ENCODE data around the gene UBQLN4. TPM values are rescaled to one million over a fixed set of nuclear protein-coding genes. Genes with fewer than 3 reads are reported as not detected.
"Not testable (repeated sequence)": the region's sequence is repeated elsewhere in the genome, so short reads cannot be mapped to it uniquely, and the experiment has no call there.

The UBQLN4 gene
- total RNA-seq, 4 donors from 2014 or later: 19.8 to 31.0 (median 26.9) TPM

DNA sequence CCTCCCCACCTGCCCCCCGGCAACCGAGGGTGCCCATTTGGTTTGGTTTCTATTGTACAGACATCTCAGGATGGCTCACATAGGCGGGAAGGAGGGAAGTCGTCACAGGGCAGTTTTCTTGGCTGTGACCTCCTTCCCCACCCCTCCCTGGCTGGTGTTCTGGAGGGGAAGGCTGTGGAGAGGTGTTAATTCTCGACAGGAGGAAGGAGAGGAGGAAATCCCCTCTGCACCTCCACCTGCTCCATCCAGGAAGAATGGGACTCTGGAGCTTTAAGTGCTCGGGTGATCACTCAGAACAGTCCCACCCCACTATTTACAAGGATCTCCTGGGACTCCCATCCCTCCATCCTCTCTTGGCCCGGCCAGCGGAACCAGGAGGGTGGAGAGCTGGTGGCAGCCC, 21.1 kb upstream of the UBQLN4 start:
- H3K4me3 ChIP-seq (ENCODE audit: low read depth, poor library complexity, severe bottlenecking): no peak overlapping the region
- intact Hi-C loops (cut with DNase I; ENCODE audit: low total_unique reads): no loop called here
- WGBS, 2 donors: 24 to 57% methylated on average over 7 to 8 of the region's 8 CpGs
- DNase-seq (ENCODE audit: low spot score in 2 of 2): no peak
- TF ChIP-seq, protein P1, sequence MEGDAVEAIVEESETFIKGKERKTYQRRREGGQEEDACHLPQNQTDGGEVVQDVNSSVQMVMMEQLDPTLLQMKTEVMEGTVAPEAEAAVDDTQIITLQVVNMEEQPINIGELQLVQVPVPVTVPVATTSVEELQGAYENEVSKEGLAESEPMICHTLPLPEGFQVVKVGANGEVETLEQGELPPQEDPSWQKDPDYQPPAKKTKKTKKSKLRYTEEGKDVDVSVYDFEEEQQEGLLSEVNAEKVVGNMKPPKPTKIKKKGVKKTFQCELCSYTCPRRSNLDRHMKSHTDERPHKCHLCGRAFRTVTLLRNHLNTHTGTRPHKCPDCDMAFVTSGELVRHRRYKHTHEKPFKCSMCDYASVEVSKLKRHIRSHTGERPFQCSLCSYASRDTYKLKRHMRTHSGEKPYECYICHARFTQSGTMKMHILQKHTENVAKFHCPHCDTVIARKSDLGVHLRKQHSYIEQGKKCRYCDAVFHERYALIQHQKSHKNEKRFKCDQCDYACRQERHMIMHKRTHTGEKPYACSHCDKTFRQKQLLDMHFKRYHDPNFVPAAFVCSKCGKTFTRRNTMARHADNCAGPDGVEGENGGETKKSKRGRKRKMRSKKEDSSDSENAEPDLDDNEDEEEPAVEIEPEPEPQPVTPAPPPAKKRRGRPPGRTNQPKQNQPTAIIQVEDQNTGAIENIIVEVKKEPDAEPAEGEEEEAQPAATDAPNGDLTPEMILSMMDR (IDR thresholded peaks at IDR 0.05): no peak
- no peak for TF ChIP-seq POLR2A (IDR thresholded peaks at IDR 0.05)

DNA sequence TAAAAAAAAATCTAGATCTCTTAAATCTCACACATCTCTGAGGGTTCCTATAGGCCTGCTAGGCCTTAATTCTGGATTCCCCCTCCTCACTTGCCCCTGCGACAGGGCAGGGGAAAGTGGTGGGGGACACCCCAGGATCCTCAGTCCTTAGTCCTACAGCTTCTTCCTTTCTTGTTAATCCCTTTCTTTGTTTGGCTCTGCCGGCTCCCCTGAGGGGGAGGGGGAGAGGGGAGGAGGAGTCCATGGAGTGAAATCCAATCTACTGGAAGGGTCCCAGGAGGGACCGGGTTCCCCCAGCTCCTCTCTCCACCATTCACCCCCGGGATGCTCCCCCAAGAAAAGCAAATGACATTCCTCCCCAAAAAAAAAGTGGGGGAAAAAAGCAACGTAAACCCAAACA, 20.1 kb upstream of the UBQLN4 start:
- 60 to 67% methylated on average over 5 of the region's 5 CpGs for WGBS, 2 donors

DNA sequence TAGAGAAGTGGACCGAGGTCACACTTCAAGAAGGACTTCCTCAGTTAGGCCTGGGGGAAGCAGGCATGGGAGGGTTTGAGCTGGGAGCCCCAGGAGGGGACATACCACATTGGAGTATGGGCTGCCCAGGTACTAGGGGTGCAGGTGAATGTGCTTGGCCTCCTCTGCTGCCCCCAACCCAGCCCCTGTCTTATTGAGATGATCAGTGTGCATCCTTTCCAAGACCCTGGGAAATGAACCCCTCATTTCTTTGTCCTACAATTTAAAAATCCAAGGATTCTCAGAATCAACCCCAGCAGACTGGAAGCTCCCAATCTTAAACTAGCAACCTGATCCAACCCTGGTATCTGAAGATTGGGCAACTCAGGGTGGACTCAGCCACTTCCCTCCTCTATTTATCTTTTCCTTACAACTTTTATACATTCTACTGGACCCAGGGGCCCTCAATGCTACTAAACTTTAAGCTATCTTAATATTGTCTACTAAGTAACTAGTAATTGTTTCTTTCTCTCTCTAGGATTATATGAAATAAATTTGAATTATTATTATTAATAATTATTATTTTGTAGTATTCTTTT, 19.6 kb upstream of the UBQLN4 start:
- H3K4me3 ChIP-seq (ENCODE audit: low read depth, poor library complexity, severe bottlenecking): no peak overlapping the region
- no peak for DNase-seq (ENCODE audit: low spot score in 2 of 2)
- TF ChIP-seq POLR2A (IDR thresholded peaks at IDR 0.05): no peak
- TF ChIP-seq, protein P1 (IDR thresholded peaks at IDR 0.05): no peak
- intact Hi-C loops (cut with DNase I; ENCODE audit: low total_unique reads): no loop called here
- 38 to 63% methylated on average over 1 of the region's 1 CpG for WGBS, 2 donors

More for the DNA sequence above, 20.1 kb upstream of the UBQLN4 start:
- intact Hi-C loops (cut with DNase I; ENCODE audit: low total_unique reads): no loop called here
- no peak overlapping the region for H3K4me3 ChIP-seq (ENCODE audit: low read depth, poor library complexity, severe bottlenecking)
- DNase-seq (ENCODE audit: low spot score in 2 of 2): no peak
- TF ChIP-seq, protein P1 (IDR thresholded peaks at IDR 0.05): no peak
- TF ChIP-seq POLR2A (IDR thresholded peaks at IDR 0.05): no peak

DNA sequence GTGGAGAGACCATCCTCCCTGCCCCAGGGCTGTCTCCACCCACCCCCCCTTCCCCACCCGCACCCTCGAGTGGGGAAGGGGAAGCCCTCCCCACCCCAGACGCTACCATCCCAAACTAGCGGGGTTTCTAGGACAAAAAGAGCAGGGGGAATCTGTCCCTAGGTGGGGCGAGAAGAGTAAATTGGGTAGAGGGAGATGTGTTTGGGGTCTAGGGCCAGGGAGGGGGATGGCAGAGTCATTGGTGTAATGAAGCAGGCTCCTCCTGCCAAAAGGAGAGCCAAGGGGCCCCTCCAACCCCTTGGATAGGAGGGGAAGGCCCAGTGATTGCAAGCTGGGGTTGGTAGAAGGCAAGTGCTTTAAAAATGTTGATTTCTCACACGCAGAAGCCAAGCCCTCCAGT, 18.7 kb upstream of the UBQLN4 start:
- intact Hi-C loops (cut with DNase I; ENCODE audit: low total_unique reads): no loop called here
- DNase-seq (ENCODE audit: low spot score in 2 of 2): no peak
- WGBS, 2 donors: 54 to 56% methylated on average over 6 of the region's 6 CpGs
- TF ChIP-seq POLR2A (IDR thresholded peaks at IDR 0.05): no peak
- H3K4me3 ChIP-seq (ENCODE audit: low read depth, poor library complexity, severe bottlenecking): no peak overlapping the region

DNA sequence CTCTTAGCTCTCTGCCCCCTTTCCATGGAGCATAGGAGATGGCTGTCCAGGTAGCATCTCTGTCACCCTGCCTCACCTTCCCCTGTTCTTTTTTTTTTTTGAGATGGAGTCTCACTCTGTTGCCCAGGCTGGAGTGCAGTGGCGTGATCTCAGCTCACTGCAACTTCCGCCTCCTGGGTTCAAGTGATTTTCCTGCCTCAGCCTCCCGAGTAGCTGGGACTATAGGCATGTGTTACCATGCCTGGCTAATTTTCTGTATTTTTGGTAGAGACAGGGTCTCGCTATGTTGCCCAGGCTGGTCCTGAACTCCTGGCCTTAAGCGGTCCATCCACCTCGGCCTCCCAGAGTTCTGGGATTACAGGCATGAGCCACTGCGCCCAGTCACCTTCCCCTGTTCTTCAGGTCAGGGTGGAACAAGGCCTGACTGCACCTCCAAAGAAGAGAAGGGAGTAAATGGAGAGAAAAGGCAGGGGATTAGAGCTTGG, 17.8 kb upstream of the UBQLN4 start:
- intact Hi-C loops (cut with DNase I; ENCODE audit: low total_unique reads); DNase-seq (ENCODE audit: low spot score in 2 of 2); H3K4me3 ChIP-seq (ENCODE audit: low read depth, poor library complexity, severe bottlenecking): not testable (repeated sequence)
- 93% methylated on average over 7 of the region's 7 CpGs for WGBS, 2 donors

DNA sequence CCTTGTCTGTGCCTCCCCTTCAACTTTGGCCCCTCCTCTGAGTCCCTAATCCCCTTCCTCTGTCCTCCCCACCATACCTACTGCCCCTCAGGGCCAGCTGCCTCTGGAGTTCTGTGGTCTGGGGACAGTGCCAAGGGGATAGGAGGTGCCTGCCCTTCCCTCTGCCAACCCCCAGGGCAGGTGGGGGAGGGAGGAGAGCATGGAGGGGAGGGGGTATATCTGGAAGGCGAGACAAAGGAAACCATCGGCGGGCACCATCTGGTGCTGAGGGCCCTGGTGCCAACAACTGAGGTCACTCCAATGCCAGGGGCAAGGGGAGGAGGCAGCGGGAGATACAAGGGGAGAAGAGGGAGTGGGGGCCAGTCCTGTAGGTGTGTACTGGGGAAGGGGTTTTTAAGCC, 16.9 kb upstream of the UBQLN4 start:
- H3K4me3 ChIP-seq (ENCODE audit: low read depth, poor library complexity, severe bottlenecking): no peak overlapping the region
- TF ChIP-seq POLR2A (IDR thresholded peaks at IDR 0.05): no peak
- TF ChIP-seq, protein P1 (IDR thresholded peaks at IDR 0.05): no peak
- WGBS, 2 donors: 47 to 48% methylated on average over 4 of the region's 4 CpGs
- intact Hi-C loops (cut with DNase I; ENCODE audit: low total_unique reads): no loop called here
- DNase-seq (ENCODE audit: low spot score in 2 of 2): no peak
